ENCODE measurements around the gene MOGAT2.

Gene MOGAT2

GRCh38 chr11:75757651-75758050 lies 40.0 kb downstream of the MOGAT2 start:
- Histone ChIP-seq H2AFZ (ENCODE audit: low read depth, low read length) (no peak overlapping the region), H3K4me3 (ENCODE audit: low read length) (no peak overlapping the region), H3K27me3 (ENCODE audit: insufficient read depth, low read length) (no peaks in the 10 kb centered on the region), H3K9me3 (ENCODE audit: low read length) (no peaks in the 10 kb centered on the region), H3K36me3 (ENCODE audit: insufficient read depth, low read length) (no peaks in the 10 kb centered on the region), H3K4me1 (ENCODE audit: insufficient read depth, low read length) (no peaks in the 10 kb centered on the region)

DNA sequence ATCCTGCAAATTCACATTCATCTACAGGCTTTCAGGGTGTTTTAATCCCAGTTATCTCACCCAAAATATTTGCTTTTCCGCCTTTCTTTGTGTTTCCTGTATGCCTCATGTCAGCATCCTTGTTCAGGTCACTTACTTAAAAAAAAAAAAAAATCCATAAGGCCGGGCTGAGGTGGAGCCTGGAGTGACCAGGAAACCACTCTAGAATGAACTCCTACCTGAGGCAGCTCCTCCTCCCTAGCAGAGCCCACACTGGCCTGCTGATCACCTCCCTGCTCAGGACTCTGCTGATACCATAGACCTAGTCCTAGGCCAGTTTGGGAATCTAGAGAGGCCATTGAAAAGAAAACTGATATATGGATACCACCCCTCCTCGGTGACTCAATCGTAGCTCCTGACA lies 42.2 kb downstream of the MOGAT2 start:
- H3K9me3 ChIP-seq (ENCODE audit: low read length), result no peaks in the 10 kb centered on the region
- no peak overlapping the region for H2AFZ ChIP-seq (ENCODE audit: low read depth, low read length)
- H3K4me1 ChIP-seq (ENCODE audit: insufficient read depth, low read length), result no peaks in the 10 kb centered on the region
- peaks cover 5% of the 10 kb centered on the region for H3K27me3 ChIP-seq (ENCODE audit: insufficient read depth, low read length)
- H3K4me3 ChIP-seq (ENCODE audit: low read length), result no peak overlapping the region
- H3K36me3 ChIP-seq (ENCODE audit: insufficient read depth, low read length), result no peaks in the 10 kb centered on the region

- H3K4me3 ChIP-seq (ENCODE audit: low read length), result no peak overlapping the region
- no peaks in the 10 kb centered on the region for H3K9me3 ChIP-seq (ENCODE audit: low read length)
- H3K36me3 ChIP-seq (ENCODE audit: insufficient read depth, low read length), result no peaks in the 10 kb centered on the region
- H2AFZ ChIP-seq (ENCODE audit: low read depth, low read length), result no peak overlapping the region
- no peaks in the 10 kb centered on the region for H3K4me1 ChIP-seq (ENCODE audit: insufficient read depth, low read length)
- peaks cover 5% of the 10 kb centered on the region for H3K27me3 ChIP-seq (ENCODE audit: insufficient read depth, low read length)
These were observed 42.6 kb downstream of the MOGAT2 start for GRCh38 chr11:75760243-75760642.

DNA sequence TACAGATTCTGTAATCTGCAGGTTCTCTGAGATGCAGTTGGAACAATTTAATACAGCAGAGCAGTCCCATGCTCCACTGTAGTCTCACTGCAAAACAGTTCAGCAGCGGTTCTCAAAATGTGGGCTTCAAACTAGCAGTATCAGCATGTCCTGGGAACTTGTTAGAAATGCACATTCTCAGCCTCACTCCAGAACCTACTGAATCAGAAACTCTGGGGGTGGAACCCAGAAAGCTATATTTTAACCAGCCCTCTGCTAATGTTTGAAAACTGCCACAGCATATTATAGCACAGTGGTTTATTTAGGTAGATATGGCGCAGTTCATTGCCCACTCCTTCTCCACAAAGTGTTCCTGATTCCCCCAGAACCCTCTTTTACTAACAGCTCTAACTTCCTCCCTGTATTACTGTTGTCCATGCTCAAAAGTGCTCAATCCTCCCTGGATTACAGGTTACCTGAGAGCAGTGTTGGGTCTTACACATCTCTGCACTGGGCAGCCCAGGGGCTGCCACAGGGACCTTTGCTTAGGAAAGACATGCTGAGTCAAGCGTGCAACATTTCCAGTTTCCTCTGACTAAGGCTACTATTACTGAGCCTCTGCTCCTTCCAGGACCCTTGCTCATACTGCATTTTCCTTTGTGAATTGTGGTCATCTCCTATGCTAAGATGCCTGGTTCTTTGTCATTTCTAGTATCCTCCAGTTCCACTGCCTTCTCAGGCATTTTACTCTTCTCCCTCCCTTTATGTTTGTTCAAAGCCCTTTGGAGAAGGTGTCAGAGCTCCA lies 43.3 kb downstream of the MOGAT2 start:
- H3K36me3 ChIP-seq (ENCODE audit: insufficient read depth, low read length), result no peaks in the 10 kb centered on the region
- H3K4me1 ChIP-seq (ENCODE audit: insufficient read depth, low read length), result no peaks in the 10 kb centered on the region
- H3K27me3 ChIP-seq (ENCODE audit: insufficient read depth, low read length), result peaks cover 5% of the 10 kb centered on the region
- no peaks in the 10 kb centered on the region for H3K9me3 ChIP-seq (ENCODE audit: low read length)
- H3K4me3 ChIP-seq (ENCODE audit: low read length), result no peak overlapping the region
- H2AFZ ChIP-seq (ENCODE audit: low read depth, low read length), result no peak overlapping the region

- peaks cover 5% of the 10 kb centered on the region for H3K27me3 ChIP-seq (ENCODE audit: insufficient read depth, low read length)
- no peaks in the 10 kb centered on the region for H3K4me1 ChIP-seq (ENCODE audit: insufficient read depth, low read length)
These were observed 44.5 kb downstream of the MOGAT2 start for GRCh38 chr11:75762158-75762557.

DNA sequence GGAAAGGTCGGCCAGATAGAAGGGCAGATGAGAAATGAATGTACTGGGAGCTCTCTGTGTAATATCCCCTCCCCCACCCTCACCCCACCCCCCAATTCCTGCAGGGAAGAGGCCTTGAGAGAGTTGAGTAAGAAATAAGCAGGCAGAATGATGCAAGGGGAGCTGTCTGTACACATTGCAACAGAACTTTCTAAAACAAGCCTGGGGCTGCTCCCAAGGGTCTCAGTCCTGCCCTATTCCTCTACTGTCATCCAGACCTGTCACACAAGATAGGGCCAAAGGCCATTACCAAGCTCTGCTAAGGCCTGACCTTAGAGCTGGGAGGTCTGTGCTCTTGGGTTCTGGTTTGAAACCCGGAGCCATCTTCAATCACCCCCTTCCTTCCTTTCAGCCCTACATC lies 45.2 kb downstream of the MOGAT2 start:
- Histone ChIP-seq H3K4me3 (ENCODE audit: low read length) (no peak overlapping the region), H3K27me3 (ENCODE audit: insufficient read depth, low read length) (peaks cover 5% of the 10 kb centered on the region), H3K4me1 (ENCODE audit: insufficient read depth, low read length) (peaks cover under 1% of the 10 kb centered on the region), H3K9me3 (ENCODE audit: low read length) (no peaks in the 10 kb centered on the region), H3K36me3 (ENCODE audit: insufficient read depth, low read length) (no peaks in the 10 kb centered on the region), H2AFZ (ENCODE audit: low read depth, low read length) (no peak overlapping the region)

More at GRCh38 chr11:75762158-75762557, 44.5 kb downstream of the MOGAT2 start:
- no peak overlapping the region for H2AFZ ChIP-seq (ENCODE audit: low read depth, low read length)
- H3K9me3 ChIP-seq (ENCODE audit: low read length), result no peaks in the 10 kb centered on the region
- no peak overlapping the region for H3K4me3 ChIP-seq (ENCODE audit: low read length)
- H3K36me3 ChIP-seq (ENCODE audit: insufficient read depth, low read length), result no peaks in the 10 kb centered on the region

- Histone ChIP-seq H2AFZ (ENCODE audit: low read depth, low read length) (no peak overlapping the region), H3K4me3 (ENCODE audit: low read length) (no peak overlapping the region), H3K36me3 (ENCODE audit: insufficient read depth, low read length) (no peaks in the 10 kb centered on the region), H3K4me1 (ENCODE audit: insufficient read depth, low read length) (peaks cover 7% of the 10 kb centered on the region), H3K9me3 (ENCODE audit: low read length) (no peaks in the 10 kb centered on the region), H3K27me3 (ENCODE audit: insufficient read depth, low read length) (peaks cover 13% of the 10 kb centered on the region)
These were observed 46.2 kb downstream of the MOGAT2 start for GRCh38 chr11:75763846-75764245.

DNA sequence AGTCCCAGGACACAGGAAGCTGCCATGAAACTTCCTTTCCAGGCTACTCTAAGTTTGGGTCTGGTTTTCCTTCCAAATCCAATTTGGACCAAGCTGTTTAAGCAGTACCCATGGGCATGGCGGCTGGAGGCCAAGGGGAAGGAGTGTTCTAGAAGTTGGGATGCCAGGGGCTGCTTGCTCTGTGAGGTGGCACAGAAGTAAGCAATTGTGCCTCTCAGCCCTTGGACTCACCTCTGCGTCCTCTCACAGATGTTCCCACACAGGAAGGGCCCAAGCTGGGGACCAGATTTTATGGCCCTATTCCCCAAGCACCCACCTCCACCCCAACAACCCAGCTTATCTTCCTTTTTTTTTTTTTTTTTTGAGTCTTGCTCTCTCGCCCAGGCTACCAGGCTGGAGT lies 47.5 kb downstream of the MOGAT2 start:
- H3K27me3 ChIP-seq (ENCODE audit: insufficient read depth, low read length), result peaks cover 25% of the 10 kb centered on the region
- peaks cover 7% of the 10 kb centered on the region for H3K4me1 ChIP-seq (ENCODE audit: insufficient read depth, low read length)

GRCh38 chr11:75766443-75767227 lies 49.0 kb downstream of the MOGAT2 start:
- Histone ChIP-seq H3K36me3 (ENCODE audit: insufficient read depth, low read length) (no peaks in the 10 kb centered on the region), H3K4me1 (ENCODE audit: insufficient read depth, low read length) (peaks cover 7% of the 10 kb centered on the region)

More for the DNA sequence above, 47.5 kb downstream of the MOGAT2 start:
- Histone ChIP-seq H3K4me3 (ENCODE audit: low read length) (no peak overlapping the region), H3K36me3 (ENCODE audit: insufficient read depth, low read length) (no peaks in the 10 kb centered on the region), H2AFZ (ENCODE audit: low read depth, low read length) (no peak overlapping the region), H3K9me3 (ENCODE audit: low read length) (no peaks in the 10 kb centered on the region)

DNA sequence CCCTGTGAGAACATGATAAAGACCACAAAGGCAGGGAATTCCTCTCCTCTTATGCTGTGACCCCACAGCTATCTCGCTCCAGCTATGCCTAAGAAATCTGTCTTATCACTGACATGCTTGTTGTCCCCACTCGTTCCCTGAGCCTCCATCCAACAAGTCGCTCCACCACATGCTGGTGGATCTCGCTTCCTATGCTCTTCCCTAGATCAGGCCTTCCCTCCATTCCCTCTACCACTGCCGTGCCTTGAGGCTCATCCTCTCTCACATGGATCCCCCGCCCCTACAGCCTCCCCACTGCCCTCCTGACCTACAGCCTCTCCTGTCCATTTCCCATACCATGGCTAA lies 49.6 kb downstream of the MOGAT2 start:
- H3K4me3 ChIP-seq (ENCODE audit: low read length), result no peak overlapping the region
- no peaks in the 10 kb centered on the region for H3K36me3 ChIP-seq (ENCODE audit: insufficient read depth, low read length)
- no peaks in the 10 kb centered on the region for H3K9me3 ChIP-seq (ENCODE audit: low read length)
- H3K4me1 ChIP-seq (ENCODE audit: insufficient read depth, low read length), result peaks cover 7% of the 10 kb centered on the region
- H2AFZ ChIP-seq (ENCODE audit: low read depth, low read length), result no peak overlapping the region
- H3K27me3 ChIP-seq (ENCODE audit: insufficient read depth, low read length), result peaks cover 43% of the 10 kb centered on the region

More at GRCh38 chr11:75766443-75767227, 49.0 kb downstream of the MOGAT2 start:
- no peaks in the 10 kb centered on the region for H3K9me3 ChIP-seq (ENCODE audit: low read length)
- no peak overlapping the region for H2AFZ ChIP-seq (ENCODE audit: low read depth, low read length)
- peaks cover 39% of the 10 kb centered on the region for H3K27me3 ChIP-seq (ENCODE audit: insufficient read depth, low read length)
- H3K4me3 ChIP-seq (ENCODE audit: low read length), result no peak overlapping the region

DNA sequence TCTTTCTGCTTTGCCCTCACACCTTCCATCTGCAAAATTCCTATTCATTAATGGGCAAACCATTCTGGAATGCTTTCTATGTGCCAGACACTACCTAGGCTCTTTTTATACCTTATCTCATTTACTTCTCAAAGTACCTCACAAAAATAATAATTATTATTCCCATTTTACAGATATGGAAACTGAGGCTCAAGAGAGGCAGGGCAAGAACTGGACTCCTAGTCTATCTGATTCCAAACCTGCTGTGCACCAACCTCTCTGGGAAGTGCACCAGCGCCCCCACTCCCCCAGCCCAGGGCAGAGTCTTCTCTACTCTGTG lies 50.1 kb downstream of the MOGAT2 start:
- no peaks in the 10 kb centered on the region for H3K9me3 ChIP-seq (ENCODE audit: low read length)
- H3K36me3 ChIP-seq (ENCODE audit: insufficient read depth, low read length), result no peaks in the 10 kb centered on the region
- H3K4me1 ChIP-seq (ENCODE audit: insufficient read depth, low read length), result peaks cover 7% of the 10 kb centered on the region
- H2AFZ ChIP-seq (ENCODE audit: low read depth, low read length), result no peak overlapping the region
- no peak overlapping the region for H3K4me3 ChIP-seq (ENCODE audit: low read length)
- peaks cover 45% of the 10 kb centered on the region for H3K27me3 ChIP-seq (ENCODE audit: insufficient read depth, low read length)

GRCh38 chr11:75768112-75768908 lies 50.7 kb downstream of the MOGAT2 start, which contains the start of gene DGAT2:
Gene DGAT2, plus strand, starts transcription at chr11:75768778. Its CDS starts 214 bp downstream, at chr11:75768992.
- Histone ChIP-seq H3K4me3 (ENCODE audit: low read length) (peak within 1 kb of the TSS; percentile 35), H3K9me3 (ENCODE audit: low read length) (no peaks in the 10 kb centered on the region), H3K27me3 (ENCODE audit: insufficient read depth, low read length) (peaks cover 45% of the 10 kb centered on the region)

More at GRCh38 chr11:75768112-75768908, 50.7 kb downstream of the MOGAT2 start, which contains the start of gene DGAT2:
- Histone ChIP-seq H3K4me1 (ENCODE audit: insufficient read depth, low read length) (peaks cover 7% of the 10 kb centered on the region), H3K36me3 (ENCODE audit: insufficient read depth, low read length) (no peaks in the 10 kb centered on the region), H2AFZ (ENCODE audit: low read depth, low read length) (peak within 1 kb of the TSS; percentile 99)
